22Rv1 (cell line): ENCODE results near the gene LRRC38.
"Not testable (repeated sequence)": the region's sequence is repeated elsewhere in the genome, so short reads cannot be mapped to it uniquely, and the experiment has no call there.

Source experiments
- H3K27ac ChIP-seq: fragments of 450-650 bp; 2 replicates; pipeline ENCODE4 v1.5.1; 2017
- ZFX ChIP-seq: fragments of 450-650 bp; IDR thresholded peaks from 2 replicates; pipeline ENCODE4 v1.6.1; 2017; ENCODE audit warnings: antibody characterized with exemption, borderline replicate concordance
- TF ChIP-seq, protein P1 (sequence below): fragments of 450-650 bp; IDR thresholded peaks from 2 replicates; pipeline ENCODE4 v1.5.1; 2017; ENCODE audit warnings: mild to moderate bottlenecking

The LRRC38 gene

GRCh38 chr1:13435458-13435857 is 78.3 kb downstream of the LRRC38 start:
- H3K27ac ChIP-seq, result no peak overlapping the region
- TF ChIP-seq, protein P1, sequence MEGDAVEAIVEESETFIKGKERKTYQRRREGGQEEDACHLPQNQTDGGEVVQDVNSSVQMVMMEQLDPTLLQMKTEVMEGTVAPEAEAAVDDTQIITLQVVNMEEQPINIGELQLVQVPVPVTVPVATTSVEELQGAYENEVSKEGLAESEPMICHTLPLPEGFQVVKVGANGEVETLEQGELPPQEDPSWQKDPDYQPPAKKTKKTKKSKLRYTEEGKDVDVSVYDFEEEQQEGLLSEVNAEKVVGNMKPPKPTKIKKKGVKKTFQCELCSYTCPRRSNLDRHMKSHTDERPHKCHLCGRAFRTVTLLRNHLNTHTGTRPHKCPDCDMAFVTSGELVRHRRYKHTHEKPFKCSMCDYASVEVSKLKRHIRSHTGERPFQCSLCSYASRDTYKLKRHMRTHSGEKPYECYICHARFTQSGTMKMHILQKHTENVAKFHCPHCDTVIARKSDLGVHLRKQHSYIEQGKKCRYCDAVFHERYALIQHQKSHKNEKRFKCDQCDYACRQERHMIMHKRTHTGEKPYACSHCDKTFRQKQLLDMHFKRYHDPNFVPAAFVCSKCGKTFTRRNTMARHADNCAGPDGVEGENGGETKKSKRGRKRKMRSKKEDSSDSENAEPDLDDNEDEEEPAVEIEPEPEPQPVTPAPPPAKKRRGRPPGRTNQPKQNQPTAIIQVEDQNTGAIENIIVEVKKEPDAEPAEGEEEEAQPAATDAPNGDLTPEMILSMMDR, result no peak
- no peak for TF ChIP-seq ZFX

DNA sequence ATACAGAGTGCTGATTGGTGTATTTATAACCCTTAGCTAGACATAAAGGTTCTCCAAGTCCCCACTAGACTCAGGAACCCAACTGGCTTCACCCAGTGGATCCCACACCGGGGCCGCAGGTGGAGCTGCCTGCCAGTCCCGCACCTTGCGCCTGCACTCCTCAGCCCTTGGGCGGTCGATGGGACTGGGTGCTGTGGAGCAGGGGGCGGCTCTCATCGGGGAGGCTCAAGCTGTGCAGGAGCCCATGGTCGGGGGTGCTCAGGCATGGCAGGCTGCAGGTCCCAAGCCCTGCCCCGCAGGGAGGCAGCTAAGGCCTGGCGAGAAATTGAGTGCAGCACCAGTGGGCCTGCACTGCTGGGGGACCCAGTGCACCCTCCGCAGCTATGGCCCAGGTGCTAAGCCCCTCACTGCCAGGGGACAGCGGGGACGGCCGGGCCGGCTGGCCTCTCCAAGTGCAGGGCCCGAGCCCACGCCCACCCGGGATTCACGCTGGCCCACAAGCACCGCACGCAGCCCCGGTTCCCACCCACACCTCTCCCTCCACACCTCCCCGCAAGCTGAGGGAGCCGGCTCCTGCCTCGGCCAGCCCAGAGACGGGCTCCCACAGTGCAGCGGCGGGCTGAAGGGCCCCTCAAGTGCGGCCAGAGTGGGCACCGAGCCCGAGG is 80.0 kb downstream of the LRRC38 start:
- H3K27ac ChIP-seq, result not testable (repeated sequence)

DNA sequence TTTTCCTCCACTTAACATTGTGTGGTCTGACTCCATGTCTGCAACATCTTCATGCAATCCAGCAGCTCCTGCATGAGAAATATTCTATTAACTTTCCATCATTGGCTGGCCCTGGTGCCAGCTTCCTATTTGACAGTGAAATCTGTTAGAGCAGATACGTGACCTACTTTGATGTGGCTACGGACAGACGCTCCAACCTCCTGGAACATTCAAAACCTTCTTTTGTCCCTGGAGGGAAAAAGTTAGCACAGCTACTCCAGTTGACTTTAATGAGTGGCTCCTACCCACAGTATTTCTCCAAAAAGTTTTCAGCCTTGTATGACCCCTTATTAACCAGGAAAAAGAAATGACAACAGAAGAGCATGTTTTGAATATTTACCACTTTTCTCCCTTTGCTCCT is 81.6 kb downstream of the LRRC38 start:
- no peak for TF ChIP-seq ZFX
- TF ChIP-seq, protein P1, result no peak
- no peak overlapping the region for H3K27ac ChIP-seq

GRCh38 chr1:13430495-13430894 is 83.3 kb downstream of the LRRC38 start:
- no peak for TF ChIP-seq ZFX
- TF ChIP-seq, protein P1, result no peak
- H3K27ac ChIP-seq, result no peak overlapping the region
